VCaP (cell line): Measurements from ENCODE around the gene ARAP2.

Experiments used
- H3K27ac ChIP-seq: fragments of 450-650 bp; 2 replicates; pipeline ENCODE4 v1.5.1; 2017
- CTCF ChIP-seq: fragments of 450-650 bp; conservative IDR thresholded peaks from 2 replicates; pipeline ENCODE4 v1.5.1; 2017; ENCODE audit warnings: mild to moderate bottlenecking, moderate library complexity

The ARAP2 gene

GRCh38 chr4:36283912-36284465 is 39.7 kb upstream of the ARAP2 start:
- H3K27ac ChIP-seq = no peak overlapping the region
- TF ChIP-seq CTCF = no peak

GRCh38 chr4:36282503-36283030 is 38.3 kb upstream of the ARAP2 start:
- H3K27ac ChIP-seq = no peak overlapping the region
- TF ChIP-seq CTCF = no peak

GRCh38 chr4:36281384-36282106 is 37.2 kb upstream of the ARAP2 start, which contains the start of gene DTHD1:
Gene DTHD1, plus strand, starts transcription at chr4:36281616. Its CDS starts 143 bp downstream, at chr4:36281759.
- H3K27ac ChIP-seq = no peak within 1 kb of the TSS
- no peak for TF ChIP-seq CTCF

GRCh38 chr4:36280555-36280954 is 36.2 kb upstream of the ARAP2 start:
- TF ChIP-seq CTCF = no peak
- no peak overlapping the region for H3K27ac ChIP-seq

- no peak for TF ChIP-seq CTCF
- no peak overlapping the region for H3K27ac ChIP-seq
Observed at GRCh38 chr4:36278789-36279188, 34.5 kb upstream of the ARAP2 start.

- no peak for TF ChIP-seq CTCF
- no peak overlapping the region for H3K27ac ChIP-seq
Observed at GRCh38 chr4:36277533-36277932, 33.2 kb upstream of the ARAP2 start.

GRCh38 chr4:36274158-36274557 is 29.8 kb upstream of the ARAP2 start:
- no peak for TF ChIP-seq CTCF
- H3K27ac ChIP-seq = no peak overlapping the region
